SKM-1 treated with dmso at 0.1 percent for 144 hours (cell line): ENCODE data around the gene SH3PXD2A.
A peak's percentile ranks its signal among the peaks of the same experiment; 100 is the strongest.

Source experiments
- DNase-seq: peaks from one replicate; lab custom pipeline; 2025; ENCODE audit not compliant: unreplicated experiment; lab: John Stamatoyannopoulos, UW

Gene SH3PXD2A

GRCh38 chr10:103572347-103573204, 282.8 kb downstream of the SH3PXD2A start:
- DNase-seq = no peak

GRCh38 chr10:103571656-103571975, 283.8 kb downstream of the SH3PXD2A start:
- no peak for DNase-seq

GRCh38 chr10:103570844-103571655, 284.3 kb downstream of the SH3PXD2A start:
- no peak for DNase-seq

- no peak for DNase-seq
These were observed 285.5 kb downstream of the SH3PXD2A start for GRCh38 chr10:103569896-103570295.

GRCh38 chr10:103568505-103568904, 286.9 kb downstream of the SH3PXD2A start:
- no peak for DNase-seq

- no peak for DNase-seq
These were observed 288.8 kb downstream of the SH3PXD2A start for GRCh38 chr10:103566536-103566935.

- peak; percentile 3 for DNase-seq
These were observed 290.4 kb downstream of the SH3PXD2A start for GRCh38 chr10:103564776-103565520.

GRCh38 chr10:103564116-103564501, 291.3 kb downstream of the SH3PXD2A start:
- no peak for DNase-seq

- DNase-seq = no peak
These were observed 291.9 kb downstream of the SH3PXD2A start for GRCh38 chr10:103563231-103564115.

- no peak for DNase-seq
These were observed 293.0 kb downstream of the SH3PXD2A start for GRCh38 chr10:103562383-103562782.

GRCh38 chr10:103560886-103561285, 294.5 kb downstream of the SH3PXD2A start:
- DNase-seq = no peak

GRCh38 chr10:103559776-103560175, 295.6 kb downstream of the SH3PXD2A start:
- DNase-seq = no peak

GRCh38 chr10:103558911-103559310, 296.5 kb downstream of the SH3PXD2A start:
- DNase-seq = peak; percentile 40

GRCh38 chr10:103557455-103557854, 297.9 kb downstream of the SH3PXD2A start:
- no peak for DNase-seq

- DNase-seq = no peak
These were observed 298.9 kb downstream of the SH3PXD2A start for GRCh38 chr10:103556383-103557007.

- DNase-seq = no peak
These were observed 299.7 kb downstream of the SH3PXD2A start for GRCh38 chr10:103555712-103556111.

GRCh38 chr10:103555325-103555649, 300.1 kb downstream of the SH3PXD2A start:
- DNase-seq = no peak

GRCh38 chr10:103554488-103555324, 300.7 kb downstream of the SH3PXD2A start:
- peak; percentile 5 for DNase-seq

GRCh38 chr10:103553743-103554487, 301.5 kb downstream of the SH3PXD2A start:
- DNase-seq = no peak
